B cell (primary cell): ENCODE results near the gene PRR33. TPM values are rescaled to one million over a fixed set of nuclear protein-coding genes. Genes with fewer than 3 reads are reported as not detected.

Experiments
- ATAC-seq: fragments of 200-7000 bp; cut with Tn5 transposase; one replicate; pipeline ENCODE4 v1.10.0; 2021; ENCODE audit warnings: low read depth, mild to moderate bottlenecking, moderate number of reproducible peaks, moderate library complexity
- CTCF ChIA-PET: fragments of 350-600 bp; sonication (Branson Sonifier 250); formaldehyde crosslinking; loops from one replicate; lab custom pipeline; 2021; ENCODE audit warnings: antibody characterized with exemption, inconsistent platforms; lab: Charles Lee
- POLR2A ChIA-PET: fragments of 350-600 bp; sonication (Branson Sonifier 250); formaldehyde crosslinking; loops from one replicate; lab custom pipeline; 2021; ENCODE audit warnings: antibody characterized with exemption; lab: Charles Lee
- DNase-seq: peaks from one replicate; pipeline ENCODE4 v3.0.0; 2013
- H2AFZ ChIP-seq: 2 replicates; pipeline ENCODE4 v1.6.1; 2012; ENCODE audit warnings: mild to moderate bottlenecking, low read depth, low read length; ENCODE audit not compliant: insufficient read depth, poor library complexity, severe bottlenecking
- H3K27ac ChIP-seq, 2 donors: 1 replicate in 1 of 2; 2 replicates in 1 of 2; pipeline ENCODE4 v1.5.1; 2012 to 2013; ENCODE audit warnings: low read length in 2 of 2, mild to moderate bottlenecking in 2 of 2, moderate library complexity in 1 of 2
- H3K27me3 ChIP-seq, 4 experiments: fragments of 200-600 bp in 1 of 4; sonication (generic) in 1 of 4; replicated peaks in 1 of 4; 1 replicate in 2 of 4; 2 replicates in 2 of 4; pipeline versions ENCODE4 v1.6.1 to v1.7.0; 2013 to 2016; ENCODE audit warnings: low read length in 3 of 4, mild to moderate bottlenecking in 2 of 4, mixed read lengths in 1 of 4, moderate library complexity in 1 of 4; ENCODE audit not compliant: insufficient read depth in 4 of 4, control insufficient read depth in 3 of 4; ENCODE audit errors: control extremely low read depth in 1 of 4
- H3K36me3 ChIP-seq, 2 experiments: replicated peaks in 1 of 2; 1 replicate in 1 of 2; 2 replicates in 1 of 2; pipeline versions ENCODE4 v1.6.1 to v1.7.1; 2013; ENCODE audit warnings: low read length in 1 of 2; ENCODE audit not compliant: insufficient read depth in 2 of 2, control insufficient read depth in 1 of 2; ENCODE audit errors: control extremely low read depth in 1 of 2, extremely low read depth in 1 of 2
- H3K4me1 ChIP-seq, 2 donors: fragments of 200-600 bp in 1 of 2; sonication (generic) in 1 of 2; 1 replicate in 1 of 2; 2 replicates in 1 of 2; pipeline versions ENCODE4 v1.5.1 to v1.6.1; 2013 to 2017; ENCODE audit warnings: low read length in 2 of 2; ENCODE audit not compliant: control insufficient read depth in 2 of 2, insufficient read depth in 2 of 2
- H3K4me2 ChIP-seq: replicated peaks from 2 replicates; pipeline ENCODE3; 2012; ENCODE audit warnings: mild to moderate bottlenecking, low read depth, low read length; ENCODE audit not compliant: poor library complexity, severe bottlenecking
- H3K4me3 ChIP-seq, 5 experiments: fragments of 200-600 bp in 1 of 5; sonication (generic) in 1 of 5; 1 replicate in 3 of 5; 2 replicates in 2 of 5; pipeline versions ENCODE4 v1.5.1 to v1.7.0; 2011 to 2016; ENCODE audit warnings: low read length in 4 of 5, mild to moderate bottlenecking in 4 of 5, low read depth in 2 of 5, control low read depth in 1 of 5, moderate library complexity in 1 of 5; ENCODE audit not compliant: insufficient read depth in 1 of 5; ENCODE audit errors: control extremely low read depth in 1 of 5, extremely low read depth in 1 of 5
- H3K79me2 ChIP-seq: fragments of 200-600 bp; sonication (generic); one replicate; pipeline ENCODE4 v1.6.0; 2016; ENCODE audit warnings: low read length; ENCODE audit not compliant: control insufficient read depth, insufficient read depth
- H3K9ac ChIP-seq: fragments of 200-600 bp; sonication (generic); 2 replicates; pipeline ENCODE4 v1.6.1; 2017; ENCODE audit warnings: mild to moderate bottlenecking, low read length, moderate library complexity
- H3K9me3 ChIP-seq, 3 donors: one replicate each; pipeline versions ENCODE4 v1.6.1 to v1.7.1; 2013; ENCODE audit warnings: low read length in 2 of 3; ENCODE audit not compliant: control insufficient read depth in 2 of 3, insufficient read depth in 1 of 3; ENCODE audit errors: control extremely low read depth in 1 of 3
- H4K20me1 ChIP-seq: 2 replicates; pipeline ENCODE4 v1.6.0; 2012; ENCODE audit warnings: mild to moderate bottlenecking, low read length; ENCODE audit not compliant: insufficient read depth, control insufficient read depth, poor library complexity, severe bottlenecking
- H3K27ac Mint-ChIP-seq: one replicate; pipeline ENCODE4 v1.8.0; 2021; ENCODE audit warnings: mixed read lengths
- H3K27me3 Mint-ChIP-seq: one replicate; pipeline ENCODE4 v1.8.0; 2021; ENCODE audit warnings: mixed read lengths
- H3K4me1 Mint-ChIP-seq: one replicate; pipeline ENCODE4 v1.8.0; 2021; ENCODE audit warnings: mixed read lengths
- H3K4me3 Mint-ChIP-seq: one replicate; pipeline ENCODE4 v1.8.0; 2021; ENCODE audit warnings: mixed read lengths
- H3K9me3 Mint-ChIP-seq: one replicate; pipeline ENCODE4 v1.8.0; 2022; ENCODE audit warnings: mixed read lengths; ENCODE audit not compliant: insufficient read depth
- CTCF ChIP-seq: fragments of 200-600 bp; IDR thresholded peaks from one replicate; pipeline ENCODE4 v1.8.0; 2022; ENCODE audit warnings: antibody characterized with exemption, mild to moderate bottlenecking
- EZH2 ChIP-seq: IDR thresholded peaks from 2 replicates; pipeline ENCODE4 v1.6.1; 2012; ENCODE audit warnings: borderline replicate concordance, low read depth, mild to moderate bottlenecking, moderate library complexity, low read length; ENCODE audit not compliant: insufficient read depth, poor library complexity, severe bottlenecking
- WGBS: methylation state at CpG from one replicate; pipeline ENCODE4 v1.1.5; 2013; ENCODE audit warnings: missing lambda C conversion rate; ENCODE audit not compliant: insufficient coverage; 5-methylcytosine and 5-hydroxymethylcytosine counted together
- intact Hi-C: fragments of 100-400 bp; cut with micrococcal nuclease; formaldehyde crosslinking; loops from one replicate; pipeline ENCODE4 v1.10.0; 2022
- polyA plus RNA-seq: library from polyadenylated mRNA; depleted of rRNA; stranded (reverse); fragments of >200 nt; gene quantifications from 2 replicates; pipeline ENCODE4 v1.2.3, GENCODE V29; 2012
- total RNA-seq, 2 donors: library from RNA; stranded (reverse); fragments of 120-200 nt in 1 of 2; gene quantifications; 1 replicate in 1 of 2; 2 replicates in 1 of 2; pipeline versions ENCODE4 v1.2.3 to v1.2.4, GENCODE V29; 2013 to 2022

The PRR33 gene
- total and polyA plus RNA-seq, 2 donors (not counting 1 experiment from before 2014, with no cell fraction given): not detected

DNA sequence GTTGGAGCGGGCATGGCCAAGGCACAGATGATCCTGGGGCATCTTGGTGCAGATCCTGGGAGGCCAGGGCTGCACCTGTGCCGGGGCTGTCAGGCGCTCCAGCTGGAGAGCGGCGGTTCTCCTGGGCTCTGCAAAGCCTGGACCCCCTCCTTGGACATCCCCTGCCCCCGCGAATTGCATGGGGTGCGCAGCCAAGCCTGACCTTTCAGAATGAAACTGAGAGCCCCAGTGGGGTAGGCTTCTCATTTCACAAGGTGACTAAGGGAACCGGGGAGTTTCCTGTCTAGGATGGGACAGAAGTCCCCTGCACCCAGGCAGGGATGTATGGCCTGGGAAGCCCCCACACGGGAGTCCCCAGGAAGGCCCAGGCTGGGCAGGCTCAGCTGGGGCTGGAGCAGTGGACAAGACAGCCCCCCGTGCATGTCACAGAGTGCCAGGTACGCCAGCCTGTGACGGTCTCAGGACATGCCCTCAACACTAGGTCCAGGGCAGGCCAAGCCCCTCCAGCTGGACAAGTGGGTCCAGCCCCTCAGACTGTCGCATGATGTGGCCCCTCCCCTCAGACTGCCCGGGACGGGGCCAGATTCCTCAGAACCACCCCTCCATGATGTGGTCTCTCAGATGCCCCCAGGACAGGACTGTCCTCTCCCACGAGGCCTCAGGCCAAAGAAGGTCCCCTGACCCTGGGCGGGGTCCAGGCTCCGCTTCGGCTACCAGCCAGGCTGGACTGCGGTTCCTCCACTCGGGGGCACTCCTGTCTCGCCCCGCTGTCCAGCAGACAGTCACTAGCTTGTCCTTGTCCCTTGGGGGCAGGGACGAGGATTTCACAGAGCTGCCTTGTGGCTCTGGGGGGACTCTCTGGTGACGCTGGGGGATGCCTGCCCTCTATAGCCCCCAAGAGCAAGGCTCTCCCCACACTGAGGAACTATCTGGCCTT lies 36.5 kb downstream of the PRR33 start:
- H3K27me3 ChIP-seq: no peaks in the 10 kb centered on the region
- H3K9ac ChIP-seq: peak overlapping the region; percentile 91
- no peaks in the 10 kb centered on the region for H3K27me3 Mint-ChIP-seq
- peak overlapping the region; percentile 56 for H3K27ac Mint-ChIP-seq
- H3K79me2 ChIP-seq: peaks cover 90% of the 10 kb centered on the region
- no peaks in the 10 kb centered on the region for H3K9me3 ChIP-seq
- H3K4me3 Mint-ChIP-seq: peak overlapping the region; percentile 100
- 60% methylated on average over 26 of the region's 26 CpGs for WGBS
- H4K20me1 ChIP-seq: peaks cover 73% of the 10 kb centered on the region
- H3K36me3 ChIP-seq: peaks cover 0 to 51% of the 10 kb centered on the region in 2 experiments
- no peak overlapping the region for H2AFZ ChIP-seq
- DNase-seq: peak; percentile 61
- POLR2A ChIA-PET: interaction anchor here (0.7 to 4.3 kb wide), 6 partner anchors 8 to 36 kb away, joined by 3 to 18 read pairs (median 4); partner anchors contain the start of genes PRR33 and TNNI2
- peak overlapping the region; percentile 94 for H3K4me2 ChIP-seq
- no peak for ATAC-seq
- CTCF ChIA-PET: interaction anchor here (0.9 to 10.2 kb wide), 8 partner anchors 16 to 296 kb away, joined by 3 to 104 read pairs (median 4); partner anchors contain the start of gene TNNI2
- H3K4me1 ChIP-seq: peaks cover 58 to 82% of the 10 kb centered on the region in 2 donors
- peak overlapping the region; percentile 38 to 63 for H3K27ac ChIP-seq
- TF ChIP-seq CTCF: no peak
- TF ChIP-seq EZH2: no peak
- H3K9me3 Mint-ChIP-seq: no peaks in the 10 kb centered on the region
- H3K4me3 ChIP-seq: peak overlapping the region in 4 of 5 experiments; percentile 73 to 97 (median 96)
- peaks cover 62% of the 10 kb centered on the region for H3K4me1 Mint-ChIP-seq
- intact Hi-C loops: loop anchor here (5.0 kb wide), 4 partner anchors 62 to 1013 kb away; partner anchors contain the start of genes POLR2L, TNNT3, TSPAN4 and TSSC4
